Measurements from ENCODE around the gene DPP8.
"Not testable (repeated sequence)": the region's sequence is repeated elsewhere in the genome, so short reads cannot be mapped to it uniquely, and the experiment has no call there.

DPP8 gene

GRCh38 chr15:65401611-65402240 lies 115.8 kb downstream of the DPP8 start:
- no peak for DNase-seq

GRCh38 chr15:65400760-65401610 lies 116.5 kb downstream of the DPP8 start:
- DNase-seq = peak; percentile 88

GRCh38 chr15:65399997-65400396 lies 117.5 kb downstream of the DPP8 start:
- no peak for DNase-seq

GRCh38 chr15:65399001-65399706 lies 118.3 kb downstream of the DPP8 start:
- no peak for DNase-seq

DNA sequence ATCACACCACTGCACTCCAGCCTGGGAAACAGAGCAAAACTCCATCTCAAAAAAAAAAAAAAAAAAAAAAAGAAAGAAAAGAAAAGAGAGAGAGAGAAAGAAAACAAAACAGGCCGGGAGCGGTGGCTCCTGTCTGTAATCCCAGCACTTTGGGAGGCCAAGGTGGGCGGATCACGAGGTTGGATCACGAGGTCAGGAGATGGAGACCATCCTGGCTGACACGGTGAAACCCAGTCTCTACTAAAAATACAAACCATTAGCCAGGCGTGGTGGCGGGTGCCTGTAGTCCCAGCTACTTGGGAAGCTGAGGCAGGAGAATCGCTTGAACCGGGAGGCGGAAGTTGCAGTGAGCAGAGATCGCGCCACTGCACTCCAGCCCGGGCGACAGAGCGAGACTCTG lies 119.0 kb downstream of the DPP8 start:
- DNase-seq = not testable (repeated sequence)

DNA sequence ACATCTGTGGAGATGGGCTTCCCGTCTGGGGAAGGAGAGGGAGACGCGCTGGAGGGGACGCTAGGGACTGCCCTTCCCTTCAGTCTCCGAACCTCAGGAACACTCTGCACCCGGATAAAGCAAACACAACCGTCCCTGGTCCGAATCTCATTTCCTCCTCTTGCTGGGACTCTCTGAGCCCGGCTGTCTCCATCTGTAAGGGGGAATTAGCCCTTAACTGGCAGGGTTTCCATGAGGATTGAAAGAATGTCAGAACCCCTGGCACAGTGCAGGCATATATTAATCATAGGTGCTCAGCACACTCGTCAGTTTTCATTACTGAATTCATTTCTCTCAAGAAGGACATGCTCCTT lies 120.5 kb downstream of the DPP8 start:
- no peak for DNase-seq

GRCh38 chr15:65396283-65396964 lies 121.1 kb downstream of the DPP8 start:
- DNase-seq = no peak

GRCh38 chr15:65395567-65396202 lies 121.8 kb downstream of the DPP8 start:
- DNase-seq = no peak

GRCh38 chr15:65394936-65395335 lies 122.6 kb downstream of the DPP8 start:
- no peak for DNase-seq

- DNase-seq = no peak
These were observed 123.2 kb downstream of the DPP8 start for GRCh38 chr15:65394280-65394789.

DNA sequence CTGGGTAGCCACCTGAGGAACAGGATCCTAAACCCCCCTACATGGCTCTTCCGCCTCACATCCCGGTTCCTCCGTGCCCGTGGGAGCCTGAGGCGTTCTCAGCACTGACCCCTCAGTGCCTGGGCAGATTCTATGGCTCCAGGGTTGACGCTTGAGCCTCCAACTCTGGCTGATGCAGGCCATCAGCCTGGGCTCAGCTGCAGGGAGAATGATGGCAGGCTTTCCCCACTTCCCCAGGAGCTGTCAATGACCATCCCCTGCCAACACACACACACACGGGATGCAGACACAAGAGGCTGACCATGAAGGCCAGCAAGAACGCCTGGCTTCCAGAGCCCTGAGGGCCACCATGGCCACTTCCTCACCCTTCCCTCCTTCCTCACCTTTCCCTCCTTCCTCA lies 123.9 kb downstream of the DPP8 start:
- no peak for DNase-seq

- no peak for DNase-seq
These were observed 124.4 kb downstream of the DPP8 start for GRCh38 chr15:65393091-65393490.
